GM23248 (cell line): ENCODE results near the gene SETD5. TPM values are rescaled to one million over a fixed set of nuclear protein-coding genes. Genes with fewer than 3 reads are reported as not detected.
A peak's percentile ranks its signal among the peaks of the same experiment; 100 is the strongest.

Source experiments
- DNase-seq: peaks from one replicate; pipeline ENCODE4 v3.0.0-alpha.2; 2015
- H2AFZ ChIP-seq: fragments of 200-600 bp; sonication (generic); 2 replicates; pipeline ENCODE4 v1.6.1; 2016; ENCODE audit warnings: antibody characterized with exemption
- H3F3A ChIP-seq: fragments of 200-600 bp; sonication (generic); 2 replicates; pipeline ENCODE4 v1.6.1; 2016; ENCODE audit warnings: mild to moderate bottlenecking, antibody characterized with exemption, mixed run types; ENCODE audit not compliant: insufficient read depth
- H3K27ac ChIP-seq: fragments of 200-600 bp; sonication (generic); 2 replicates; pipeline ENCODE4 v1.5.1; 2016; ENCODE audit warnings: mild to moderate bottlenecking
- H3K27me3 ChIP-seq: fragments of 200-600 bp; sonication (generic); replicated peaks from 2 replicates; pipeline ENCODE4 v1.6.1; 2016; ENCODE audit warnings: mild to moderate bottlenecking; ENCODE audit not compliant: insufficient read depth
- H3K36me3 ChIP-seq: fragments of 200-600 bp; sonication (generic); 2 replicates; pipeline ENCODE4 v1.6.1; 2016; ENCODE audit warnings: low read depth, mild to moderate bottlenecking
- H3K4me1 ChIP-seq: fragments of 200-600 bp; sonication (generic); 2 replicates; pipeline ENCODE4 v1.6.1; 2016; ENCODE audit warnings: mild to moderate bottlenecking; ENCODE audit not compliant: insufficient read depth
- H3K4me2 ChIP-seq: fragments of 200-600 bp; sonication (generic); one replicate; pipeline ENCODE4 v1.6.1; 2016; ENCODE audit warnings: mild to moderate bottlenecking; ENCODE audit not compliant: unreplicated experiment
- H3K4me3 ChIP-seq: fragments of 200-600 bp; sonication (generic); 2 replicates; pipeline ENCODE4 v1.5.1; 2016; ENCODE audit warnings: mild to moderate bottlenecking
- H3K79me2 ChIP-seq: fragments of 200-600 bp; sonication (generic); 2 replicates; pipeline ENCODE4 v1.6.1; 2016; ENCODE audit warnings: mild to moderate bottlenecking; ENCODE audit not compliant: insufficient read depth
- H3K9ac ChIP-seq: fragments of 200-600 bp; sonication (generic); 2 replicates; pipeline ENCODE4 v1.6.1; 2016; ENCODE audit warnings: mild to moderate bottlenecking
- H3K9me2 ChIP-seq: fragments of 200-600 bp; sonication (generic); 2 replicates; pipeline ENCODE4 v1.6.1; 2016; ENCODE audit warnings: mixed run types, mild to moderate bottlenecking, moderate library complexity; ENCODE audit not compliant: insufficient read depth
- H3K9me3 ChIP-seq: fragments of 200-600 bp; sonication (generic); one replicate; pipeline ENCODE4 v1.6.1; 2017; ENCODE audit warnings: low read depth
- H4K20me1 ChIP-seq: fragments of 200-600 bp; sonication (generic); 2 replicates; pipeline ENCODE4 v1.6.0; 2016; ENCODE audit not compliant: insufficient read depth
- EZH2 ChIP-seq: fragments of 200-600 bp; sonication (generic); IDR thresholded peaks from 2 replicates; pipeline ENCODE4 v1.6.1; 2018; ENCODE audit warnings: antibody characterized with exemption, mild to moderate bottlenecking; ENCODE audit not compliant: insufficient read depth, poor library complexity, severe bottlenecking
- EZH2phosphoT487 ChIP-seq: fragments of 200-600 bp; sonication (generic); IDR thresholded peaks from 2 replicates; pipeline ENCODE4 v1.6.1; 2018; ENCODE audit warnings: antibody characterized with exemption, moderate library complexity, mild to moderate bottlenecking, low read depth; ENCODE audit not compliant: insufficient read depth
- WGBS, 2 experiments: methylation state at CpG; one replicate each; pipeline ENCODE4 v1.1.6; 2015 to 2017; ENCODE audit warnings: low lambda C conversion rate in 2 of 2, low coverage in 1 of 2; ENCODE audit errors: missing lambda C conversion rate in 2 of 2; 5-methylcytosine and 5-hydroxymethylcytosine counted together
- in situ Hi-C: fragments of 300-500 bp; cut with MboI; formaldehyde crosslinking; loops from 2 replicates; pipeline ENCODE4 v1.15.0; 2020
- polyA plus RNA-seq: library from polyadenylated mRNA; unstranded; fragments of >200 nt; fragmentation: Nextera tagmentation; extraction: Ambion mirVana; gene quantifications from 2 replicates; pipeline ENCODE4 v1.2.1, GENCODE V29; 2016
- total RNA-seq: library from RNA; depleted of rRNA; stranded (reverse); fragments of >200 nt; shearing (Covaris generic); gene quantifications from 2 replicates; pipeline ENCODE4 v1.2.3, GENCODE V29; 2014

Gene SETD5
- total and polyA plus RNA-seq, 2 experiments from 2014 or later, result 35.0 to 45.0 TPM

- Histone ChIP-seq H3K9me3 (no peaks in the 10 kb centered on the region), H3K27ac (peak overlapping the region; percentile 51), H3F3A (peaks cover 40% of the 10 kb centered on the region), H3K36me3 (peaks cover 84% of the 10 kb centered on the region), H4K20me1 (no peaks in the 10 kb centered on the region), H3K4me1 (peaks cover 7% of the 10 kb centered on the region), H3K79me2 (peaks cover 97% of the 10 kb centered on the region), H2AFZ (no peak overlapping the region), H3K27me3 (no peaks in the 10 kb centered on the region), H3K9me2 (no peaks in the 10 kb centered on the region), H3K4me3 (no peak overlapping the region), H3K9ac (no peak overlapping the region), H3K4me2 (no peak overlapping the region)
- in situ Hi-C loops, result no loop called here
- DNase-seq, result peak; percentile 67
- TF ChIP-seq EZH2phosphoT487 (no peak), EZH2 (no peak)
- WGBS, 2 experiments, result 76% methylated on average over 1 of the region's 1 CpG
Observed at GRCh38 chr3:9448643-9449042, 51.2 kb downstream of the SETD5 start.

GRCh38 chr3:9450126-9450525 is 52.7 kb downstream of the SETD5 start:
- H3K27ac ChIP-seq, result no peak overlapping the region
- peaks cover 7% of the 10 kb centered on the region for H3K4me1 ChIP-seq
- no peaks in the 10 kb centered on the region for H4K20me1 ChIP-seq
- peaks cover 35% of the 10 kb centered on the region for H3F3A ChIP-seq
- 95 to 97% methylated on average over 1 of the region's 1 CpG for WGBS, 2 experiments
- H3K4me3 ChIP-seq, result no peak overlapping the region
- H3K36me3 ChIP-seq, result peaks cover 84% of the 10 kb centered on the region
- H3K79me2 ChIP-seq, result peaks cover 97% of the 10 kb centered on the region
- H3K9me2 ChIP-seq, result no peaks in the 10 kb centered on the region
- no peaks in the 10 kb centered on the region for H3K9me3 ChIP-seq
- H3K4me2 ChIP-seq, result no peak overlapping the region
- H2AFZ ChIP-seq, result no peak overlapping the region
- DNase-seq, result no peak
- no peaks in the 10 kb centered on the region for H3K27me3 ChIP-seq
- no peak overlapping the region for H3K9ac ChIP-seq
- in situ Hi-C loops, result no loop called here
- no peak for TF ChIP-seq EZH2
- TF ChIP-seq EZH2phosphoT487, result no peak

- Histone ChIP-seq H3K27ac (peak overlapping the region; percentile 57; the same call in 1 of the 2 replicates), H3K79me2 (peaks cover 100% of the 10 kb centered on the region), H2AFZ (no peak overlapping the region), H3F3A (peaks cover 31% of the 10 kb centered on the region), H4K20me1 (no peaks in the 10 kb centered on the region), H3K9ac (no peak overlapping the region), H3K36me3 (peaks cover 87% of the 10 kb centered on the region), H3K9me2 (no peaks in the 10 kb centered on the region), H3K9me3 (no peaks in the 10 kb centered on the region), H3K4me1 (peaks cover 7% of the 10 kb centered on the region), H3K4me3 (no peak overlapping the region), H3K4me2 (no peak overlapping the region), H3K27me3 (no peaks in the 10 kb centered on the region)
- DNase-seq, result no peak
- TF ChIP-seq EZH2phosphoT487, result no peak
- TF ChIP-seq EZH2, result no peak
- WGBS, 2 experiments, result 97% methylated on average over 2 of the region's 2 CpGs
- in situ Hi-C loops, result no loop called here
Observed at GRCh38 chr3:9450991-9451390, 53.6 kb downstream of the SETD5 start.

DNA sequence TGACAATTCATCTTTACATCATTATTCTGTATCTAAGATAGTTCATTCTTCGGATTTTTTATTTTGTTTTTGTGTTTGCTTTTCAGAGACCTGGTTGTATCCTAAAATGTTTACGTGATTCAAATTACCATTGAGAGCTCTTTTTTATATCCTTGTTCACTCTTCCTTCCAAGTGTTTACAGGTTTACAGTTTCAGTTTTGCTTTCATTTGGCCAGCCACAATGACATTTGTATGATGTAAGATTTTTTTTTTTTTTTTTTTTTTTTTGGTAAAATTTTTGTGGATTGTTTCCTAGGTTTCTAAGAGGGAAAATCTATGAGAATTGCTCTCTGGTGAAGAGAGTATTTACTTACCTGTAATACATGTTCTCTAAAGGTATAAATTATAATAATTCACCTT is 55.0 kb downstream of the SETD5 start:
- H3K9ac ChIP-seq, result peak overlapping the region; percentile 47
- WGBS, 2 experiments, result 60 to 73% methylated on average over 2 of the region's 2 CpGs
- peak overlapping the region; percentile 28 for H3K4me3 ChIP-seq
- H4K20me1 ChIP-seq, result no peaks in the 10 kb centered on the region
- H3K9me2 ChIP-seq, result no peaks in the 10 kb centered on the region
- peaks cover 98% of the 10 kb centered on the region for H3K79me2 ChIP-seq
- H3K4me1 ChIP-seq, result peaks cover 7% of the 10 kb centered on the region
- H3F3A ChIP-seq, result peaks cover 30% of the 10 kb centered on the region
- peaks cover 80% of the 10 kb centered on the region for H3K36me3 ChIP-seq
- H3K27ac ChIP-seq, result peak overlapping the region; percentile 57
- H3K27me3 ChIP-seq, result no peaks in the 10 kb centered on the region
- H3K4me2 ChIP-seq, result peak overlapping the region; percentile 30
- no peaks in the 10 kb centered on the region for H3K9me3 ChIP-seq
- TF ChIP-seq EZH2phosphoT487, result no peak
- no peak for TF ChIP-seq EZH2
- in situ Hi-C loops, result no loop called here
- no peak overlapping the region for H2AFZ ChIP-seq
- peak; percentile 57 for DNase-seq

GRCh38 chr3:9455596-9456131 is 58.2 kb downstream of the SETD5 start:
- Histone ChIP-seq H4K20me1 (no peaks in the 10 kb centered on the region), H2AFZ (no peak overlapping the region), H3K9me3 (no peaks in the 10 kb centered on the region), H3K4me3 (no peak overlapping the region), H3K27me3 (no peaks in the 10 kb centered on the region), H3K4me2 (no peak overlapping the region), H3K27ac (no peak overlapping the region), H3K9ac (no peak overlapping the region), H3K4me1 (peaks cover 7% of the 10 kb centered on the region), H3F3A (peaks cover 22% of the 10 kb centered on the region; the same call in 1 of the 2 replicates), H3K79me2 (peaks cover 96% of the 10 kb centered on the region), H3K36me3 (peaks cover 78% of the 10 kb centered on the region), H3K9me2 (no peaks in the 10 kb centered on the region)
- in situ Hi-C loops, result no loop called here
- TF ChIP-seq EZH2, result no peak
- no peak for TF ChIP-seq EZH2phosphoT487
- WGBS, 2 experiments, result 98 to 100% methylated on average over 1 of the region's 1 CpG
- DNase-seq, result no peak
